OCI-LY3 (cell line): ENCODE data around the gene CD40.
A peak's percentile ranks its signal among the peaks of the same experiment; 100 is the strongest.

ENCODE experiments used
- H2AFZ ChIP-seq: fragments of 200-600, 300-600 bp; shearing (Covaris generic); 2 replicates; pipeline ENCODE4 v1.6.0; 2014; ENCODE audit warnings: antibody characterized with exemption, low read depth, low read length
- H3K27ac ChIP-seq: fragments of 200-600, 300-600 bp; sonication (generic); 2 replicates; pipeline ENCODE4 v1.5.1; 2014; ENCODE audit warnings: mild to moderate bottlenecking, low read length, moderate library complexity, mixed read lengths
- H3K27me3 ChIP-seq: fragments of 200-600, 300-600 bp; sonication (generic); 2 replicates; pipeline ENCODE4 v1.6.1; 2014; ENCODE audit warnings: low read depth, low read length, mixed read lengths
- H3K36me3 ChIP-seq: fragments of 200-600, 300-600 bp; sonication (generic); replicated peaks from 2 replicates; pipeline ENCODE3; 2014; ENCODE audit warnings: low read depth, low read length, mixed read lengths
- H3K4me1 ChIP-seq: fragments of 300-600, 200-600 bp; sonication (generic); 2 replicates; pipeline ENCODE4 v1.6.1; 2014; ENCODE audit warnings: low read length, mixed read lengths
- H3K4me2 ChIP-seq: fragments of 200-600, 300-600 bp; sonication (generic); 2 replicates; pipeline ENCODE4 v1.6.1; 2014; ENCODE audit warnings: low read length, mixed read lengths
- H3K4me3 ChIP-seq: fragments of 300-600, 200-600 bp; sonication (generic); 2 replicates; pipeline ENCODE4 v1.5.1; 2014; ENCODE audit warnings: antibody characterized with exemption, mild to moderate bottlenecking, low read length, moderate library complexity
- H3K79me2 ChIP-seq: fragments of 300-600, 200-600 bp; shearing (Covaris generic); 2 replicates; pipeline ENCODE4 v1.6.1; 2014; ENCODE audit warnings: mild to moderate bottlenecking, low read length, mixed read lengths
- H3K9ac ChIP-seq: fragments of 300-600, 200-600 bp; shearing (Covaris generic); 2 replicates; pipeline ENCODE4 v1.6.0; 2014; ENCODE audit warnings: mild to moderate bottlenecking, low read length, moderate library complexity
- H3K9me3 ChIP-seq: fragments of 200-600, 300-600 bp; shearing (Covaris generic); 2 replicates; pipeline ENCODE4 v1.6.1; 2014; ENCODE audit warnings: low read length, mixed read lengths; ENCODE audit not compliant: insufficient read depth
- H4K20me1 ChIP-seq: fragments of 200-600, 300-600 bp; sonication (generic); 2 replicates; pipeline ENCODE4 v1.6.1; 2016; ENCODE audit warnings: low read length, mixed read lengths; ENCODE audit not compliant: insufficient read depth
- EZH2phosphoT487 ChIP-seq: fragments of 200-600 bp; shearing (Covaris generic); IDR thresholded peaks from 2 replicates; pipeline ENCODE4 v1.6.1; 2018; ENCODE audit warnings: antibody characterized with exemption, mixed run types, low read depth
- TF ChIP-seq, protein P1 (sequence below): fragments of 200-600, 300-600 bp; sonication (generic); IDR thresholded peaks from 2 replicates; pipeline ENCODE4 v1.5.1; 2014; ENCODE audit warnings: antibody characterized with exemption, low read length, low read depth

CD40 gene

DNA sequence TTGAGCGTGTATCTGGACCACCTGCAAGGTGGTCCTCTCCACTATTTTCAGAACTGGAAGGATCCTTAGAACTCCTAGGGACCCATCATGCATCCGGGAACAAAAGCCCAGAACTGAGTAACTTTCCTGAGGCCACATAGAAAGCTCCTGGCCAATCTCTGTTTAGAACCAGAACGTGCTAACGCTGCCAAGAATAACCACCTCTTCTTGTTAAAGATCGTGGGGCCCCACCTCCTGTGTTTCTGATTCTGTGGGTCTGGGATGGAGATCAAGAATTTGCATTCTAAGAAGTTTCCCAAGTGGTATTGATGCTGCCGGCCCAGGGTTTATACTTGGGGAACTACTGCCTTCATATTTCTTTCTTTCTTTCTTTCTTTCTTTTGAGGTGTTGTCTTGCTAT lies 13.3 kb downstream of the CD40 start:
- Histone ChIP-seq H3K9me3 (no peaks in the 10 kb centered on the region), H3K4me3 (no peak overlapping the region), H2AFZ (no peak overlapping the region), H3K27ac (no peak overlapping the region), H3K4me1 (peaks cover 55% of the 10 kb centered on the region), H3K36me3 (peaks cover 28% of the 10 kb centered on the region), H3K9ac (no peak overlapping the region), H4K20me1 (peaks cover 52% of the 10 kb centered on the region), H3K27me3 (peaks cover 12% of the 10 kb centered on the region), H3K4me2 (no peak overlapping the region), H3K79me2 (peaks cover 4% of the 10 kb centered on the region)
- TF ChIP-seq, protein P1, sequence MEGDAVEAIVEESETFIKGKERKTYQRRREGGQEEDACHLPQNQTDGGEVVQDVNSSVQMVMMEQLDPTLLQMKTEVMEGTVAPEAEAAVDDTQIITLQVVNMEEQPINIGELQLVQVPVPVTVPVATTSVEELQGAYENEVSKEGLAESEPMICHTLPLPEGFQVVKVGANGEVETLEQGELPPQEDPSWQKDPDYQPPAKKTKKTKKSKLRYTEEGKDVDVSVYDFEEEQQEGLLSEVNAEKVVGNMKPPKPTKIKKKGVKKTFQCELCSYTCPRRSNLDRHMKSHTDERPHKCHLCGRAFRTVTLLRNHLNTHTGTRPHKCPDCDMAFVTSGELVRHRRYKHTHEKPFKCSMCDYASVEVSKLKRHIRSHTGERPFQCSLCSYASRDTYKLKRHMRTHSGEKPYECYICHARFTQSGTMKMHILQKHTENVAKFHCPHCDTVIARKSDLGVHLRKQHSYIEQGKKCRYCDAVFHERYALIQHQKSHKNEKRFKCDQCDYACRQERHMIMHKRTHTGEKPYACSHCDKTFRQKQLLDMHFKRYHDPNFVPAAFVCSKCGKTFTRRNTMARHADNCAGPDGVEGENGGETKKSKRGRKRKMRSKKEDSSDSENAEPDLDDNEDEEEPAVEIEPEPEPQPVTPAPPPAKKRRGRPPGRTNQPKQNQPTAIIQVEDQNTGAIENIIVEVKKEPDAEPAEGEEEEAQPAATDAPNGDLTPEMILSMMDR, result no peak
- TF ChIP-seq EZH2phosphoT487, result no peak

DNA sequence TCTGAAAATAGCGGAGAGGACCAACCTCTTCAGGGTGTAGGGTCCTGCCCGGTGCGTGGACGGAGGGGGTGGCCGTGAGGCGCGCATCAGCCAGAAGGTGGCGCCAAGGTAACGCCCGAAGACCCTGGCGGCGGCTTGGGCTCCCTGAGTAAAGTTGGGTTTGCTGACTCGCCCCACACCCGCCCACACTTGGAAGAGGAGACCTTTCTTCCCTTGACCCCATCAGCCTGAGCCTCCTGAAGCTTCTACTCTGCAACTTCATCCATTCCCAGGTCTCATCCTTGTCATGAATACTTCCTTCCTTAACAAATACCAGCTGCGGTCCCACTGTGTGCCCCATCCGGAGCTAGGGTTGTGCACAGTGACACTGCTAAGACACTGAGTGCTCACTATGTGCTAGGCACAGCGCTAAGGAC lies 14.6 kb downstream of the CD40 start:
- H3K4me2 ChIP-seq, result peak overlapping the region; percentile 35
- peaks cover 22% of the 10 kb centered on the region for H3K27me3 ChIP-seq
- no peaks in the 10 kb centered on the region for H3K79me2 ChIP-seq
- peaks cover 45% of the 10 kb centered on the region for H3K4me1 ChIP-seq
- no peak for TF ChIP-seq EZH2phosphoT487
- TF ChIP-seq, protein P1, result peak; percentile 98
- no peaks in the 10 kb centered on the region for H3K9me3 ChIP-seq
- H2AFZ ChIP-seq, result no peak overlapping the region
- peaks cover 39% of the 10 kb centered on the region for H4K20me1 ChIP-seq
- peaks cover 18% of the 10 kb centered on the region for H3K36me3 ChIP-seq
- no peak overlapping the region for H3K9ac ChIP-seq
- H3K4me3 ChIP-seq, result no peak overlapping the region
- no peak overlapping the region for H3K27ac ChIP-seq

DNA sequence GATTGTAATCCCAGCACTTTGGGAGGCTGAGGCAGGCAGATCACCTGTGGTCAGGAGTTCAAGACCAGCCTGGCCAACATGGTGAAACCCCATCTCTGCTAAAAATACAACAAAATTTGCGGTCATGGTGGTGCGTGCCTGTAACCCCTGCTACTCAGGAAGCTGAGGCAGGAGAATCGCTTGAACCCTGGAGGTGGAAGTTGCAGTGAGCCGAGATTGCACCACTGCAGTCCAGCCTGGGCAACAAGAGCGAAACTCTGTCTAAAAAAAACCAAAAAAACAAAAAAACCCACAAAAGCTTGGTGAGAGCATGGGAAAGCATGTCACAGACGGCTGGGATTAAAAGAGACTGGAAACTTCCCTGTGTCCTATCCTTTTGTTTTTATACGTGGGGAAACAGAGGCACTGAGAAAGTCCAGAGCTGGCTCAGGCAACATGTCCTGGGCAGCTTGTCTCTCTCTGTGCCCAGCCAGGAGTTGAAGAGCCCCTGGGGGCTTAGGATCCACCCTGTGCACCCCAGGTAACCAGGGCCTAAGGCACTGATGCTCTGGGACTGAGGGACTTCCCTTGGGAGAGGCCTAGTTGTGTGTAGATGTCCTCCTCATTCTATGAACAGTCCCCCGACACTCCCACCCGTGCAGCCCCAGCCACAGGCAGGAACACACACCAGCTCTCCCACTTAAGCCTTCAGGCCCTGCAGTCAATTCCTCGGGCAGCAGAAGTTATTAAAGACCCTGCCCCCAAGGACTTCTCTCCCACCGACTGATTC lies 16.0 kb downstream of the CD40 start:
- H3K79me2 ChIP-seq, result no peaks in the 10 kb centered on the region
- H4K20me1 ChIP-seq, result peaks cover 26% of the 10 kb centered on the region
- H3K27me3 ChIP-seq, result peaks cover 36% of the 10 kb centered on the region
- peaks cover 32% of the 10 kb centered on the region for H3K4me1 ChIP-seq
- H3K36me3 ChIP-seq, result peaks cover 4% of the 10 kb centered on the region
- H2AFZ ChIP-seq, result no peak overlapping the region
- TF ChIP-seq, protein P1, result no peak
- TF ChIP-seq EZH2phosphoT487, result no peak
- no peak overlapping the region for H3K4me3 ChIP-seq
- no peak overlapping the region for H3K4me2 ChIP-seq
- no peaks in the 10 kb centered on the region for H3K9me3 ChIP-seq
- no peak overlapping the region for H3K9ac ChIP-seq
- H3K27ac ChIP-seq, result no peak overlapping the region

DNA sequence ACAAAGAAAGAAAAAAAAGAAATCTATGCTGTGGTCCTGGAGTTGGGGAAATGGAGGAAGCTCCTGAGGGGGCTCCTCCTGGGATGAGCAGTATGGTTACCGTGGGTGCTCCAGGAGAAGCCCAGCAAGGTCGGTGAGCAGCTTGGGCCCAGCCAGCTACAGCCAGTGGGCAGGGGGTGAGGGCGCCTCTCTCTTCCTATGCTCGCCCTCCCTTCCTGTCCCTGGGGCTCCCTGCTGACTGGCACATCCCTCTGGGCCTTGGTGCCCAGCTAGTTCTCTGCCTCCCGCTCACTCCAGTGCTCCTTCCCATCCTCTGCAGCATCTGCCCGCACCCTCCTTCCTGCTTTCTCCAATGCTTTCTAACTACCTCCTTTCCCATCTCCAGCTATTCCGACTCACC lies 16.6 kb downstream of the CD40 start:
- peaks cover 25% of the 10 kb centered on the region for H3K4me1 ChIP-seq
- H3K79me2 ChIP-seq, result no peaks in the 10 kb centered on the region
- H3K9me3 ChIP-seq, result no peaks in the 10 kb centered on the region
- H3K27me3 ChIP-seq, result peaks cover 43% of the 10 kb centered on the region
- H4K20me1 ChIP-seq, result peaks cover 19% of the 10 kb centered on the region
- TF ChIP-seq, protein P1, result no peak
- TF ChIP-seq EZH2phosphoT487, result no peak
- H3K9ac ChIP-seq, result no peak overlapping the region
- no peaks in the 10 kb centered on the region for H3K36me3 ChIP-seq
- no peak overlapping the region for H2AFZ ChIP-seq
- H3K27ac ChIP-seq, result no peak overlapping the region
- no peak overlapping the region for H3K4me3 ChIP-seq
- no peak overlapping the region for H3K4me2 ChIP-seq
